SK-N-SH (cell line): ENCODE data around the gene ADAMTS17. TPM values are rescaled to one million over a fixed set of nuclear protein-coding genes. Genes with fewer than 3 reads are reported as not detected.

Experiments used
- CTCF ChIA-PET: fragments of 300-600, 350-600 bp; formaldehyde crosslinking; extraction: SDS; loops from one replicate; lab custom pipeline; 2021; lab: Yijun Ruan, JAX
- POLR2A ChIA-PET: fragments of 350-600 bp; sonication (Branson Sonifier 250); formaldehyde crosslinking; extraction: SDS; loops from one replicate; lab custom pipeline; 2020; ENCODE audit warnings: antibody characterized with exemption, inconsistent platforms; lab: Yijun Ruan, JAX
- DNase-seq: peaks from one replicate; pipeline ENCODE4 v3.0.0; 2012
- H2AFZ ChIP-seq: fragments of 200-600 bp; sonication (generic); 2 replicates; pipeline ENCODE4 v1.8.1; 2016; ENCODE audit warnings: antibody characterized with exemption, mild to moderate bottlenecking, low read depth
- H3F3A ChIP-seq: fragments of 200-600 bp; sonication (generic); replicated peaks from 2 replicates; pipeline ENCODE3; 2016; ENCODE audit warnings: antibody characterized with exemption, mild to moderate bottlenecking; ENCODE audit not compliant: insufficient read depth
- H3K27ac ChIP-seq, 2 experiments: fragments of 200-500 bp in 1 of 2; fragments of 200-600 bp in 1 of 2; sonication (Bioruptor generic) in 1 of 2; sonication (generic), shearing (Covaris generic) in 1 of 2; 2 replicates each; pipeline versions ENCODE4 v1.5.1 to v1.6.1; 2014 to 2016; ENCODE audit warnings: low read depth in 2 of 2, inconsistent platforms in 1 of 2, low read length in 1 of 2, mild to moderate bottlenecking in 1 of 2, mixed read lengths in 1 of 2
- H3K27me3 ChIP-seq: fragments of 200-600 bp; sonication (generic), shearing (Covaris generic); 2 replicates; pipeline ENCODE4 v1.6.1; 2016; ENCODE audit warnings: mixed run types; ENCODE audit not compliant: insufficient read depth
- H3K36me3 ChIP-seq, 2 experiments: fragments of 200-500 bp in 1 of 2; fragments of 200-600 bp in 1 of 2; sonication (Bioruptor generic) in 1 of 2; sonication (generic) in 1 of 2; replicated peaks in 1 of 2; 2 replicates each; pipeline versions ENCODE3 to v1.5.1; 2014 to 2016; ENCODE audit warnings: low read length in 1 of 2, mild to moderate bottlenecking in 1 of 2; ENCODE audit not compliant: insufficient read depth in 2 of 2, control insufficient read depth in 1 of 2
- H3K4me1 ChIP-seq, 2 experiments: fragments of 200-500 bp in 1 of 2; fragments of 200-600 bp in 1 of 2; sonication (Bioruptor generic) in 1 of 2; sonication (generic), shearing (Covaris generic) in 1 of 2; 2 replicates each; pipeline versions ENCODE4 v1.5.1 to v1.6.1; 2014 to 2016; ENCODE audit warnings: low read depth in 1 of 2, low read length in 1 of 2, mixed run types in 1 of 2; ENCODE audit not compliant: insufficient read depth in 2 of 2, control insufficient read depth in 1 of 2
- H3K4me2 ChIP-seq: fragments of 200-600 bp; sonication (generic), shearing (Covaris generic); 2 replicates; pipeline ENCODE4 v1.6.1; 2017; ENCODE audit warnings: mixed run types
- H3K4me3 ChIP-seq, 2 experiments: fragments of 200-500 bp in 1 of 2; fragments of 200-600 bp in 1 of 2; sonication (Bioruptor generic) in 1 of 2; sonication (generic), shearing (Covaris generic) in 1 of 2; 2 replicates each; pipeline versions ENCODE4 v1.5.1 to v1.8.1; 2014 to 2016; ENCODE audit warnings: low read depth in 2 of 2, inconsistent platforms in 1 of 2, low read length in 1 of 2, mild to moderate bottlenecking in 1 of 2, mixed read lengths in 1 of 2, moderate library complexity in 1 of 2
- H3K79me2 ChIP-seq: fragments of 200-600 bp; sonication (generic); 2 replicates; pipeline ENCODE4 v1.8.1; 2017; ENCODE audit warnings: mild to moderate bottlenecking; ENCODE audit not compliant: insufficient read depth
- H3K9ac ChIP-seq: fragments of 200-600 bp; sonication (generic); 2 replicates; pipeline ENCODE4 v1.6.1; 2017; ENCODE audit warnings: mixed run types
- H3K9me2 ChIP-seq: fragments of 200-600 bp; sonication (generic); 2 replicates; pipeline ENCODE4 v1.6.1; 2017; ENCODE audit warnings: mixed run types
- H3K9me3 ChIP-seq: fragments of 200-600 bp; sonication (generic); 2 replicates; pipeline ENCODE4 v1.6.1; 2017; ENCODE audit warnings: mixed run types, mild to moderate bottlenecking, moderate library complexity
- H4K20me1 ChIP-seq: fragments of 200-600 bp; sonication (generic); 2 replicates; pipeline ENCODE4 v1.6.1; 2017; ENCODE audit warnings: mild to moderate bottlenecking, mixed run types; ENCODE audit not compliant: insufficient read depth
- CHD2 ChIP-seq: fragments of 150-350 bp; IDR thresholded peaks from 2 replicates; pipeline ENCODE4 v1.6.1; 2018; ENCODE audit warnings: low read length; ENCODE audit not compliant: partially characterized antibody
- NFIC ChIP-seq: IDR thresholded peaks from 2 replicates; pipeline ENCODE4 v1.4.0; 2012; ENCODE audit warnings: borderline replicate concordance
- NRF1 ChIP-seq: IDR thresholded peaks from 2 replicates; pipeline ENCODE4 v1.6.1; 2012; ENCODE audit warnings: low read depth, mild to moderate bottlenecking, low read length
- SIN3A ChIP-seq: IDR thresholded peaks from 2 replicates; pipeline ENCODE4 v1.6.1; 2012; ENCODE audit warnings: low read depth, mild to moderate bottlenecking, low read length, moderate library complexity, borderline replicate concordance
- WGBS: methylation state at CpG from one replicate; pipeline ENCODE4 v1.1.6; 2017; ENCODE audit warnings: low lambda C conversion rate; 5-methylcytosine and 5-hydroxymethylcytosine counted together
- polyA plus RNA-seq, 3 experiments: library from polyadenylated mRNA; depleted of rRNA; stranded (reverse); fragments of >200 nt; gene quantifications; 2 replicates each; pipeline ENCODE4 v1.2.3, GENCODE V29; 2012
- TF ChIP-seq, protein P1 (sequence below): IDR thresholded peaks from 2 replicates; pipeline ENCODE4; 2012
- TF ChIP-seq, protein P2 (sequence below): IDR thresholded peaks from 2 replicates; pipeline ENCODE4 v1.4.0; 2012; ENCODE audit warnings: low read depth, borderline replicate concordance
- TF ChIP-seq, protein P3 (sequence below): IDR thresholded peaks from 2 replicates; pipeline ENCODE4 v1.6.1; 2012; ENCODE audit warnings: mild to moderate bottlenecking, low read depth, low read length, moderate library complexity

Gene ADAMTS17
- polyA plus RNA-seq, 1 of the 3 experiments (the other 2 are of a cell fraction) = not detected

DNA sequence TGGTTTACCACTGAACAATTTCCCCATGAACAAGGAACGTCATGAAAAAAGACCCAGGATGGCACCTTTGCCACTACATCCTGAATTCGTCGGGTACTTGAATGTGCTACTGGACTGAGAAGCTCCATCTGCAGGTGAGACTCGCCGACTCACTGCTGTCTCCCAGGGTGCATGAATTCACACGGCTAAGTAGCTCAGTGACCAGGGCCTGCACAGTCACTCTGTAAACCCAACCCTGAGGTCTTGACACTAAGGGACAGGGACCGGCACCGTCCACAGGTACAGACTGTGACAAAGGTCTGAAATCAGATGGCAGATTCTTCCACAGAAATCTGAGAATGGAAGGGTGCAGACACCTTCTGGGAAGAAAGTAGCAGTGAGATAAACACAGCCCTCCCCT lies 187.4 kb downstream of the ADAMTS17 start:
- Histone ChIP-seq H3F3A (no peaks in the 10 kb centered on the region), H3K79me2 (no peaks in the 10 kb centered on the region), H3K36me3 (no peaks in the 10 kb centered on the region), H2AFZ (no peak overlapping the region), H3K27ac (no peak overlapping the region), H3K9ac (no peak overlapping the region), H3K4me2 (no peak overlapping the region), H3K9me3 (no peaks in the 10 kb centered on the region; the same call in 1 of the 2 replicates), H3K4me3 (no peak overlapping the region), H3K27me3 (no peaks in the 10 kb centered on the region), H3K4me1 (no peaks in the 10 kb centered on the region), H3K9me2 (no peaks in the 10 kb centered on the region), H4K20me1 (no peaks in the 10 kb centered on the region)
- no peak for DNase-seq
- POLR2A ChIA-PET = no interaction called here
- no peak for TF ChIP-seq NRF1
- TF ChIP-seq CHD2 = no peak
- CTCF ChIA-PET = interaction anchor here (2.1 kb wide), 1 partner anchor 225 kb away, joined by 9 read pairs; no protein-coding TSS in a partner anchor
- 34% methylated on average over 5 of the region's 8 CpGs for WGBS

DNA sequence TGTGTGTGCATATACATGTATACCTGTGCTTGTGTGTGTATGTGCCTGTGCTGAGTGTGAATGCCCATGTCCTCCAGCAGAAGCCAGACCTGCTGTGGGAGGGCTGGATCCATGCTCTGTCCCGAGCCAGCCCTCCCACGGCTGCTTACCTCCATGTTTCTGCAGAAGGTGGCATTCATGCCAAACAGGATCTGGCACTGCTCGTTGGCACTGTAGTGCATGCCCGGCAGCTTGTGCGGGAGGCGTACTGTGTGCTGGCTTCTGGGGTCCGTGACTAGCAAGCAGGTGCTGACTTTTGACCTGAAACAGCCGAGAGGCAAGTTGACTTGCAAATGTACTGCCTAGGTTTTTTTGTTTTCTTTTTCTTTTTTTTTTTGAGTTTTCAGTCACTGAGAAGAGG lies 189.3 kb downstream of the ADAMTS17 start:
- Histone ChIP-seq H3K27ac (no peak overlapping the region), H3F3A (no peaks in the 10 kb centered on the region), H3K4me1 (no peaks in the 10 kb centered on the region), H3K4me3 (no peak overlapping the region), H2AFZ (no peak overlapping the region), H3K27me3 (no peaks in the 10 kb centered on the region), H3K4me2 (no peak overlapping the region), H3K79me2 (no peaks in the 10 kb centered on the region), H3K9me3 (no peaks in the 10 kb centered on the region), H3K9me2 (no peaks in the 10 kb centered on the region), H3K36me3 (no peaks in the 10 kb centered on the region), H4K20me1 (no peaks in the 10 kb centered on the region), H3K9ac (no peak overlapping the region)
- POLR2A ChIA-PET = no interaction called here
- CTCF ChIA-PET = no interaction called here
- no peak for TF ChIP-seq NFIC
- TF ChIP-seq SIN3A = no peak
- no peak for DNase-seq
- 49% methylated on average over 5 of the region's 8 CpGs for WGBS

DNA sequence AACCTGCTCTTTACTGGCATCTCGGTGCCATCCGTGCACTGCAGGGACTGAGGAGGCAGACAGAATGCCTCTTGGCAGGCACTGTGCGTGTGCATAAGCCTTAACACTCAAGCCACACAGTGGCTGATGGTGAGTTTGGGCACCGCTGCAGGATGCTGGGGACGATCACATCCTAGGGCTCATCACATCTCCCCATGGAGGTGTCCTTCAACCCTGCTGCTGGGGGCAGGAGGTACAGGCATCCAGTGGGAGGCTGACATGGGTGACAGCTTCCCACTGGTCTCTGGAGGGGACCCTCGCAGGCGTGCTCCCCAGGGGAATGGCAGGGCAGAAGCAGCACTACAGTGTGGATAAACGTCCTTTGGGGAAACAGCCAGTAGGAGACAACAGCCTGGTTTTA lies 190.9 kb downstream of the ADAMTS17 start:
- H3K79me2 ChIP-seq = no peaks in the 10 kb centered on the region
- TF ChIP-seq, protein P1, sequence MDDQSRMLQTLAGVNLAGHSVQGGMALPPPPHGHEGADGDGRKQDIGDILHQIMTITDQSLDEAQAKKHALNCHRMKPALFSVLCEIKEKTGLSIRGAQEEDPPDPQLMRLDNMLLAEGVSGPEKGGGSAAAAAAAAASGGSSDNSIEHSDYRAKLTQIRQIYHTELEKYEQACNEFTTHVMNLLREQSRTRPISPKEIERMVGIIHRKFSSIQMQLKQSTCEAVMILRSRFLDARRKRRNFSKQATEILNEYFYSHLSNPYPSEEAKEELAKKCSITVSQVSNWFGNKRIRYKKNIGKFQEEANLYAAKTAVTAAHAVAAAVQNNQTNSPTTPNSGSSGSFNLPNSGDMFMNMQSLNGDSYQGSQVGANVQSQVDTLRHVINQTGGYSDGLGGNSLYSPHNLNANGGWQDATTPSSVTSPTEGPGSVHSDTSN = no peak
- TF ChIP-seq NFIC (no peak), SIN3A (no peak)
- TF ChIP-seq, protein P2, sequence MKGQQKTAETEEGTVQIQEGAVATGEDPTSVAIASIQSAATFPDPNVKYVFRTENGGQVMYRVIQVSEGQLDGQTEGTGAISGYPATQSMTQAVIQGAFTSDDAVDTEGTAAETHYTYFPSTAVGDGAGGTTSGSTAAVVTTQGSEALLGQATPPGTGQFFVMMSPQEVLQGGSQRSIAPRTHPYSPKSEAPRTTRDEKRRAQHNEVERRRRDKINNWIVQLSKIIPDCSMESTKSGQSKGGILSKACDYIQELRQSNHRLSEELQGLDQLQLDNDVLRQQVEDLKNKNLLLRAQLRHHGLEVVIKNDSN = no peak
- TF ChIP-seq, protein P3, sequence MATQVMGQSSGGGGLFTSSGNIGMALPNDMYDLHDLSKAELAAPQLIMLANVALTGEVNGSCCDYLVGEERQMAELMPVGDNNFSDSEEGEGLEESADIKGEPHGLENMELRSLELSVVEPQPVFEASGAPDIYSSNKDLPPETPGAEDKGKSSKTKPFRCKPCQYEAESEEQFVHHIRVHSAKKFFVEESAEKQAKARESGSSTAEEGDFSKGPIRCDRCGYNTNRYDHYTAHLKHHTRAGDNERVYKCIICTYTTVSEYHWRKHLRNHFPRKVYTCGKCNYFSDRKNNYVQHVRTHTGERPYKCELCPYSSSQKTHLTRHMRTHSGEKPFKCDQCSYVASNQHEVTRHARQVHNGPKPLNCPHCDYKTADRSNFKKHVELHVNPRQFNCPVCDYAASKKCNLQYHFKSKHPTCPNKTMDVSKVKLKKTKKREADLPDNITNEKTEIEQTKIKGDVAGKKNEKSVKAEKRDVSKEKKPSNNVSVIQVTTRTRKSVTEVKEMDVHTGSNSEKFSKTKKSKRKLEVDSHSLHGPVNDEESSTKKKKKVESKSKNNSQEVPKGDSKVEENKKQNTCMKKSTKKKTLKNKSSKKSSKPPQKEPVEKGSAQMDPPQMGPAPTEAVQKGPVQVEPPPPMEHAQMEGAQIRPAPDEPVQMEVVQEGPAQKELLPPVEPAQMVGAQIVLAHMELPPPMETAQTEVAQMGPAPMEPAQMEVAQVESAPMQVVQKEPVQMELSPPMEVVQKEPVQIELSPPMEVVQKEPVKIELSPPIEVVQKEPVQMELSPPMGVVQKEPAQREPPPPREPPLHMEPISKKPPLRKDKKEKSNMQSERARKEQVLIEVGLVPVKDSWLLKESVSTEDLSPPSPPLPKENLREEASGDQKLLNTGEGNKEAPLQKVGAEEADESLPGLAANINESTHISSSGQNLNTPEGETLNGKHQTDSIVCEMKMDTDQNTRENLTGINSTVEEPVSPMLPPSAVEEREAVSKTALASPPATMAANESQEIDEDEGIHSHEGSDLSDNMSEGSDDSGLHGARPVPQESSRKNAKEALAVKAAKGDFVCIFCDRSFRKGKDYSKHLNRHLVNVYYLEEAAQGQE = no peak
- TF ChIP-seq, all 33 proteins: peak for 0
- Histone ChIP-seq H3K27ac (no peak overlapping the region), H3K4me3 (no peak overlapping the region), H3K27me3 (no peaks in the 10 kb centered on the region), H3F3A (no peaks in the 10 kb centered on the region), H3K9me2 (no peaks in the 10 kb centered on the region), H3K9me3 (no peaks in the 10 kb centered on the region), H3K4me2 (no peak overlapping the region), H3K9ac (no peak overlapping the region), H3K36me3 (no peaks in the 10 kb centered on the region), H2AFZ (no peak overlapping the region), H3K4me1 (no peaks in the 10 kb centered on the region), H4K20me1 (no peaks in the 10 kb centered on the region)
- ChIA-PET POLR2A (no interaction called here), CTCF (interaction anchor here (1.3 kb wide), 1 partner anchor 188 kb away, joined by 4 read pairs; no protein-coding TSS in a partner anchor)
- 47% methylated on average over 5 of the region's 8 CpGs for WGBS
- DNase-seq = no peak
